ENCODE measurements around the gene RASIP1.

RASIP1 gene

GRCh38 chr19:48757741-48758144, 17.3 kb upstream of the RASIP1 start:
- H3K27me3 ChIP-seq (ENCODE audit: control insufficient read depth in 1 of 2, insufficient read depth in 1 of 2, low read length in 2 of 2), result peaks cover 46 to 54% of the 10 kb centered on the region in 2 experiments
- no peak for DNase-seq
- no peak overlapping the region for H3K4me3 ChIP-seq (ENCODE audit: insufficient read depth in 1 of 2, low read depth in 1 of 2, low read length in 2 of 2)
- no peaks in the 10 kb centered on the region for H3K79me1 ChIP-seq (replicated peaks; ENCODE audit: low read length, poor library complexity, severe bottlenecking)
- no peak overlapping the region for H2BK5ac ChIP-seq (ENCODE audit: low read depth, low read length, poor library complexity, severe bottlenecking)
- 92% methylated on average over 14 of the region's 14 CpGs for WGBS
- H3K14ac ChIP-seq (ENCODE audit: low read length in 2 of 2), result no peak overlapping the region
- no peak overlapping the region for H3K23ac ChIP-seq (ENCODE audit: low read length in 2 of 2)
- H4K8ac ChIP-seq (ENCODE audit: low read length), result no peak overlapping the region
- H2AFZ ChIP-seq (ENCODE audit: low read depth, low read length), result no peak overlapping the region
- no peak overlapping the region for H4K91ac ChIP-seq (ENCODE audit: low read length)
- H3K36me3 ChIP-seq (ENCODE audit: control insufficient read depth in 1 of 2, insufficient read depth in 2 of 2, low read depth in 1 of 2, low read length in 2 of 2), result no peaks in the 10 kb centered on the region
- no peak overlapping the region for H2BK12ac ChIP-seq (ENCODE audit: low read length in 2 of 2)
- peaks cover 6% of the 10 kb centered on the region for H3K4me1 ChIP-seq (ENCODE audit: control insufficient read depth, insufficient read depth, low read depth, low read length)
- H2BK120ac ChIP-seq (ENCODE audit: low read depth, low read length), result no peak overlapping the region
- no peak overlapping the region for H3K27ac ChIP-seq (ENCODE audit: low read length, poor library complexity, severe bottlenecking)
- no peak overlapping the region for H2AK5ac ChIP-seq (ENCODE audit: low read length, severe bottlenecking)
- H3K4me2 ChIP-seq (ENCODE audit: low read length, poor library complexity, severe bottlenecking), result no peak overlapping the region
- H3K9me3 ChIP-seq (ENCODE audit: control insufficient read depth, low read length), result no peaks in the 10 kb centered on the region
- no peak overlapping the region for H3K9ac ChIP-seq (ENCODE audit: low read length)
- no peak overlapping the region for H3K18ac ChIP-seq (ENCODE audit: low read depth in 1 of 2, low read length in 2 of 2)
- H2BK15ac ChIP-seq (ENCODE audit: low read depth, poor library complexity, severe bottlenecking), result no peak overlapping the region
- no peak overlapping the region for H3K4ac ChIP-seq (ENCODE audit: low read depth in 1 of 2, low read length in 2 of 2)

GRCh38 chr19:48757089-48757675, 16.8 kb upstream of the RASIP1 start:
- Histone ChIP-seq H2AK5ac (ENCODE audit: low read length, severe bottlenecking) (no peak overlapping the region), H2BK12ac (ENCODE audit: low read length in 2 of 2) (no peak overlapping the region), H2BK120ac (ENCODE audit: low read depth, low read length) (no peak overlapping the region), H3K27me3 (ENCODE audit: control insufficient read depth in 1 of 2, insufficient read depth in 1 of 2, low read length in 2 of 2) (peaks cover 43 to 54% of the 10 kb centered on the region in 2 experiments), H3K9me3 (ENCODE audit: control insufficient read depth, low read length) (no peaks in the 10 kb centered on the region), H4K91ac (ENCODE audit: low read length) (no peak overlapping the region), H3K23ac (ENCODE audit: low read length in 2 of 2) (no peak overlapping the region), H3K36me3 (ENCODE audit: control insufficient read depth in 1 of 2, insufficient read depth in 2 of 2, low read depth in 1 of 2, low read length in 2 of 2) (no peaks in the 10 kb centered on the region), H3K9ac (ENCODE audit: low read length) (no peak overlapping the region), H4K8ac (ENCODE audit: low read length) (no peak overlapping the region), H2BK15ac (ENCODE audit: low read depth, poor library complexity, severe bottlenecking) (no peak overlapping the region), H3K4ac (ENCODE audit: low read depth in 1 of 2, low read length in 2 of 2) (no peak overlapping the region), H3K18ac (ENCODE audit: low read depth in 1 of 2, low read length in 2 of 2) (no peak overlapping the region), H3K4me3 (ENCODE audit: insufficient read depth in 1 of 2, low read depth in 1 of 2, low read length in 2 of 2) (no peak overlapping the region), H3K14ac (ENCODE audit: low read length in 2 of 2) (no peak overlapping the region), H3K4me2 (ENCODE audit: low read length, poor library complexity, severe bottlenecking) (no peak overlapping the region), H2AFZ (ENCODE audit: low read depth, low read length) (no peak overlapping the region), H3K79me1 (replicated peaks; ENCODE audit: low read length, poor library complexity, severe bottlenecking) (no peaks in the 10 kb centered on the region), H3K4me1 (ENCODE audit: control insufficient read depth, insufficient read depth, low read depth, low read length) (peaks cover 11% of the 10 kb centered on the region), H3K27ac (ENCODE audit: low read length, poor library complexity, severe bottlenecking) (no peak overlapping the region), H2BK5ac (ENCODE audit: low read depth, low read length, poor library complexity, severe bottlenecking) (no peak overlapping the region)
- DNase-seq, result no peak
- 89% methylated on average over 12 of the region's 12 CpGs for WGBS

- Histone ChIP-seq H3K9me3 (ENCODE audit: control insufficient read depth, low read length) (no peaks in the 10 kb centered on the region), H2AFZ (ENCODE audit: low read depth, low read length) (no peak overlapping the region), H3K9ac (ENCODE audit: low read length) (no peak overlapping the region), H3K4ac (ENCODE audit: low read depth in 1 of 2, low read length in 2 of 2) (no peak overlapping the region), H3K18ac (ENCODE audit: low read depth in 1 of 2, low read length in 2 of 2) (no peak overlapping the region), H4K8ac (ENCODE audit: low read length) (no peak overlapping the region), H3K4me3 (ENCODE audit: insufficient read depth in 1 of 2, low read depth in 1 of 2, low read length in 2 of 2) (no peak overlapping the region), H2BK120ac (ENCODE audit: low read depth, low read length) (no peak overlapping the region), H3K27ac (ENCODE audit: low read length, poor library complexity, severe bottlenecking) (no peak overlapping the region), H2AK5ac (ENCODE audit: low read length, severe bottlenecking) (no peak overlapping the region), H3K36me3 (ENCODE audit: control insufficient read depth in 1 of 2, insufficient read depth in 2 of 2, low read depth in 1 of 2, low read length in 2 of 2) (no peaks in the 10 kb centered on the region), H3K79me1 (replicated peaks; ENCODE audit: low read length, poor library complexity, severe bottlenecking) (no peaks in the 10 kb centered on the region), H3K14ac (ENCODE audit: low read length in 2 of 2) (no peak overlapping the region), H3K27me3 (ENCODE audit: control insufficient read depth in 1 of 2, insufficient read depth in 1 of 2, low read length in 2 of 2) (peaks cover 42 to 53% of the 10 kb centered on the region in 2 experiments), H3K4me1 (ENCODE audit: control insufficient read depth, insufficient read depth, low read depth, low read length) (peaks cover 13% of the 10 kb centered on the region), H3K4me2 (ENCODE audit: low read length, poor library complexity, severe bottlenecking) (no peak overlapping the region), H2BK12ac (ENCODE audit: low read length in 2 of 2) (no peak overlapping the region), H4K91ac (ENCODE audit: low read length) (no peak overlapping the region), H2BK15ac (ENCODE audit: low read depth, poor library complexity, severe bottlenecking) (no peak overlapping the region), H2BK5ac (ENCODE audit: low read depth, low read length, poor library complexity, severe bottlenecking) (no peak overlapping the region), H3K23ac (ENCODE audit: low read length in 2 of 2) (no peak overlapping the region)
- DNase-seq, result no peak
- WGBS, result 83% methylated on average over 9 of the region's 9 CpGs
These were observed 16.3 kb upstream of the RASIP1 start for GRCh38 chr19:48756686-48757085.

GRCh38 chr19:48756212-48756611, 15.8 kb upstream of the RASIP1 start:
- H3K9ac ChIP-seq (ENCODE audit: low read length), result no peak overlapping the region
- H2BK120ac ChIP-seq (ENCODE audit: low read depth, low read length), result no peak overlapping the region
- DNase-seq, result no peak
- H3K18ac ChIP-seq (ENCODE audit: low read depth in 1 of 2, low read length in 2 of 2), result no peak overlapping the region
- peaks cover 37 to 51% of the 10 kb centered on the region in 2 experiments for H3K27me3 ChIP-seq (ENCODE audit: control insufficient read depth in 1 of 2, insufficient read depth in 1 of 2, low read length in 2 of 2)
- H2BK12ac ChIP-seq (ENCODE audit: low read length in 2 of 2), result no peak overlapping the region
- no peak overlapping the region for H3K14ac ChIP-seq (ENCODE audit: low read length in 2 of 2)
- H3K9me3 ChIP-seq (ENCODE audit: control insufficient read depth, low read length), result no peaks in the 10 kb centered on the region
- H2AFZ ChIP-seq (ENCODE audit: low read depth, low read length), result no peak overlapping the region
- no peak overlapping the region for H4K8ac ChIP-seq (ENCODE audit: low read length)
- no peaks in the 10 kb centered on the region for H3K79me1 ChIP-seq (replicated peaks; ENCODE audit: low read length, poor library complexity, severe bottlenecking)
- H3K23ac ChIP-seq (ENCODE audit: low read length in 2 of 2), result no peak overlapping the region
- WGBS, result 90% methylated on average over 11 of the region's 11 CpGs
- no peak overlapping the region for H4K91ac ChIP-seq (ENCODE audit: low read length)
- no peak overlapping the region for H2AK5ac ChIP-seq (ENCODE audit: low read length, severe bottlenecking)
- no peak overlapping the region for H3K27ac ChIP-seq (ENCODE audit: low read length, poor library complexity, severe bottlenecking)
- H3K4me1 ChIP-seq (ENCODE audit: control insufficient read depth, insufficient read depth, low read depth, low read length), result peaks cover 13% of the 10 kb centered on the region
- no peak overlapping the region for H2BK15ac ChIP-seq (ENCODE audit: low read depth, poor library complexity, severe bottlenecking)
- no peak overlapping the region for H3K4ac ChIP-seq (ENCODE audit: low read depth in 1 of 2, low read length in 2 of 2)
- no peak overlapping the region for H3K4me3 ChIP-seq (ENCODE audit: insufficient read depth in 1 of 2, low read depth in 1 of 2, low read length in 2 of 2)
- no peak overlapping the region for H3K4me2 ChIP-seq (ENCODE audit: low read length, poor library complexity, severe bottlenecking)
- H2BK5ac ChIP-seq (ENCODE audit: low read depth, low read length, poor library complexity, severe bottlenecking), result no peak overlapping the region
- H3K36me3 ChIP-seq (ENCODE audit: control insufficient read depth in 1 of 2, insufficient read depth in 2 of 2, low read depth in 1 of 2, low read length in 2 of 2), result no peaks in the 10 kb centered on the region
